Thyroid gland (tissue), 4 donors: ENCODE measurements around the gene ADGRD1. TPM values are rescaled to one million over a fixed set of nuclear protein-coding genes. Genes with fewer than 3 reads are reported as not detected.

ENCODE experiments used
- DNase-seq, 2 donors: peaks; one replicate each; pipeline ENCODE4 v3.0.0-alpha.2; 2019
- H3K27ac ChIP-seq, 3 donors: fragments of 200-600 bp; sonication (generic); 1 replicate in 2 of 3; 2 replicates in 1 of 3; pipeline ENCODE4 v1.5.1; 2016 to 2019; ENCODE audit warnings: mild to moderate bottlenecking in 1 of 3, moderate library complexity in 1 of 3
- H3K27me3 ChIP-seq: fragments of 200-600 bp; sonication (generic); one replicate; pipeline ENCODE4 v1.5.1; 2019
- H3K36me3 ChIP-seq, 2 donors: fragments of 200-600 bp; sonication (generic); one replicate each; pipeline ENCODE4 v1.5.1; 2016 to 2019
- H3K4me1 ChIP-seq, 2 donors: fragments of 200-600 bp; sonication (generic); one replicate each; pipeline ENCODE4 v1.5.1; 2017 to 2019
- H3K4me3 ChIP-seq, 3 donors: fragments of 200-600 bp; sonication (generic); replicated peaks in 1 of 3; 1 replicate in 2 of 3; 2 replicates in 1 of 3; pipeline ENCODE4 v1.5.1; 2016; ENCODE audit warnings: mild to moderate bottlenecking in 1 of 3
- H3K9me3 ChIP-seq: fragments of 200-600 bp; sonication (generic); one replicate; pipeline ENCODE4 v1.5.1; 2017
- CTCF ChIP-seq, 6 experiments: fragments of 200-600 bp in 3 of 6; fragments of 450-650 bp in 3 of 6; sonication (generic) in 3 of 6; IDR thresholded peaks; one replicate each; pipeline ENCODE4 v1.5.1; 2016 to 2019; ENCODE audit warnings: antibody characterized with exemption in 6 of 6, mild to moderate bottlenecking in 2 of 6, inconsistent platforms in 1 of 6, moderate library complexity in 1 of 6
- POLR2A ChIP-seq, 2 donors: fragments of 450-650 bp; IDR thresholded peaks; one replicate each; pipeline ENCODE4 v1.6.1; 2017; ENCODE audit warnings: antibody characterized with exemption in 2 of 2, mild to moderate bottlenecking in 2 of 2, moderate library complexity in 1 of 2
- WGBS, 2 donors: methylation state at CpG; one replicate each; pipeline ENCODE4 v1.1.5; 2017; 5-methylcytosine and 5-hydroxymethylcytosine counted together
- intact Hi-C: fragments of 100-400 bp; cut with DNase I; formaldehyde crosslinking; loops from one replicate; pipeline ENCODE4 v1.15.1; 2023
- total RNA-seq, 4 donors: library from RNA; depleted of rRNA; stranded (reverse); fragments of >200 nt; gene quantifications; one replicate each; pipeline ENCODE4 v1.2.3, GENCODE V29; 2016

The ADGRD1 gene
- total RNA-seq, 4 donors from 2014 or later, result 14.1 to 44.3 (median 24.7) TPM

DNA sequence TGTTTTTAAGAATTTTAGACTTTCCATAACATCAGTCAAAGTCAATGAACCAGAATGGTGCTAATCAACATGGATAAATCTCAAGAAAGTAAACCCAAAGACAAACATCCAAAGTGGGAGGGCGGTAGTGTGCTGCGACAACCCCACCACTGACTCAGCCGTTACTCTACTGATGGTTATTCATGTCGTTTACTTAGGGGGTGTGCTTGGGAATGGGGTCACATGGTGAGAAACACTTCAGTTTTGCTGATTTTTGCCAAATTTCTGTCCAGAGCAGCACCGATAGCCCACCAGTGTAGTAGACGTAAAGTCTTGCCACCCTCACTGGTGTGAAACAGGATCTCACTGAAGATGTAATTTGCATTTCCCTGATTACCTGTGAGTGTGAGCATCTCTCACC, 99.9 kb downstream of the ADGRD1 start:
- Histone ChIP-seq H3K36me3 (no peaks in the 10 kb centered on the region), H3K9me3 (no peaks in the 10 kb centered on the region), H3K27ac (no peak overlapping the region), H3K4me1 (peaks cover 4 to 5% of the 10 kb centered on the region in 2 donors), H3K4me3 (no peak overlapping the region), H3K27me3 (no peaks in the 10 kb centered on the region)
- intact Hi-C loops, result no loop called here
- 89 to 93% methylated on average over 6 of the region's 6 CpGs for WGBS, 2 donors
- TF ChIP-seq POLR2A (IDR thresholded peaks at IDR 0.05) (no peak), CTCF (IDR thresholded peaks at IDR 0.05) (no peak)
- no peak for DNase-seq

- DNase-seq, result no peak
- no peak overlapping the region for H3K4me3 ChIP-seq
- intact Hi-C loops, result no loop called here
- no peaks in the 10 kb centered on the region for H3K9me3 ChIP-seq
- 83 to 84% methylated on average over 19 of the region's 19 CpGs for WGBS, 2 donors
- no peaks in the 10 kb centered on the region for H3K36me3 ChIP-seq
- no peaks in the 10 kb centered on the region for H3K27me3 ChIP-seq
- no peak for TF ChIP-seq POLR2A (IDR thresholded peaks at IDR 0.05)
- no peak for TF ChIP-seq CTCF (IDR thresholded peaks at IDR 0.05)
- peaks cover 6 to 9% of the 10 kb centered on the region in 2 donors for H3K4me1 ChIP-seq
- H3K27ac ChIP-seq, result no peak overlapping the region
Measured at GRCh38 chr12:131054345-131055092, 100.8 kb downstream of the ADGRD1 start.

DNA sequence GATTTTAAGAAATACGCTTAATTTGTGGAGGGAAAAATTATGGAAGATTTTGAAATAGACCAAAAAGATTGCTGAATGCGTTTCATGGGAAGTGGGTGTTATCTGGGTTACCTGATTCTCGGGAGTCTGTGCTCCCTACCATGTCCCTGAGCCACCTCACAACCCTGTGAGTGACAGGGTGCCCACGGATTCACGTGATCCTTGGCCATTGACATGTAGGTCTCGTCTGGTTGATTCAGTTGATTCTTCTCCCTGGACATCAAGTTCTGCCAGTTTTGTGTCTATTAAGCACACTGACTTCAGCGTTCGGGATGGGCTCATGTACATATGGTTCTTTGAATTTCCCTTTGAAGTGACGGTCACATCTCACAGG, 101.4 kb downstream of the ADGRD1 start:
- intact Hi-C loops, result no loop called here
- TF ChIP-seq POLR2A (IDR thresholded peaks at IDR 0.05) (no peak), CTCF (IDR thresholded peaks at IDR 0.05) (no peak)
- H3K9me3 ChIP-seq, result no peaks in the 10 kb centered on the region
- no peak overlapping the region for H3K4me3 ChIP-seq
- H3K4me1 ChIP-seq, result peaks cover 6 to 9% of the 10 kb centered on the region in 2 donors
- H3K36me3 ChIP-seq, result no peaks in the 10 kb centered on the region
- no peak for DNase-seq
- WGBS, 2 donors, result 86 to 95% methylated on average over 9 of the region's 9 CpGs
- H3K27ac ChIP-seq, result no peak overlapping the region
- no peaks in the 10 kb centered on the region for H3K27me3 ChIP-seq

GRCh38 chr12:131055596-131056233, 102.0 kb downstream of the ADGRD1 start:
- no peak overlapping the region for H3K4me3 ChIP-seq
- no peaks in the 10 kb centered on the region for H3K36me3 ChIP-seq
- no peaks in the 10 kb centered on the region for H3K9me3 ChIP-seq
- no peak for DNase-seq
- WGBS, 2 donors, result 86 to 87% methylated on average over 7 of the region's 7 CpGs
- no peaks in the 10 kb centered on the region for H3K27me3 ChIP-seq
- intact Hi-C loops, result no loop called here
- no peak overlapping the region for H3K27ac ChIP-seq
- H3K4me1 ChIP-seq, result peaks cover 6 to 9% of the 10 kb centered on the region in 2 donors
- TF ChIP-seq CTCF (IDR thresholded peaks at IDR 0.05) (no peak), POLR2A (IDR thresholded peaks at IDR 0.05) (no peak)

GRCh38 chr12:131056626-131057025, 102.9 kb downstream of the ADGRD1 start:
- WGBS, 2 donors, result 84 to 86% methylated on average over 10 of the region's 10 CpGs
- TF ChIP-seq CTCF (IDR thresholded peaks at IDR 0.05), result no peak
- TF ChIP-seq POLR2A (IDR thresholded peaks at IDR 0.05), result no peak
- Histone ChIP-seq H3K4me3 (no peak overlapping the region), H3K27ac (no peak overlapping the region), H3K9me3 (no peaks in the 10 kb centered on the region), H3K27me3 (no peaks in the 10 kb centered on the region), H3K4me1 (peaks cover 6 to 9% of the 10 kb centered on the region in 2 donors), H3K36me3 (no peaks in the 10 kb centered on the region)
- intact Hi-C loops, result no loop called here
- no peak for DNase-seq
